DOHH2 (cell line): ENCODE results near the gene CD59.

ENCODE experiments used
- EZH2phosphoT487 ChIP-seq: fragments of 200-600 bp; sonication (generic); IDR thresholded peaks from 2 replicates; pipeline ENCODE4 v1.6.1; 2017; ENCODE audit warnings: borderline replicate concordance, mild to moderate bottlenecking, antibody characterized with exemption, low read length, moderate library complexity, mixed read lengths
- TF ChIP-seq, protein P1 (sequence below): fragments of 200-600 bp; sonication (generic); IDR thresholded peaks from one replicate; pipeline ENCODE4 v1.5.1; 2014; ENCODE audit warnings: antibody characterized with exemption, mild to moderate bottlenecking, low read depth, low read length; ENCODE audit not compliant: poor library complexity, severe bottlenecking

DNA sequence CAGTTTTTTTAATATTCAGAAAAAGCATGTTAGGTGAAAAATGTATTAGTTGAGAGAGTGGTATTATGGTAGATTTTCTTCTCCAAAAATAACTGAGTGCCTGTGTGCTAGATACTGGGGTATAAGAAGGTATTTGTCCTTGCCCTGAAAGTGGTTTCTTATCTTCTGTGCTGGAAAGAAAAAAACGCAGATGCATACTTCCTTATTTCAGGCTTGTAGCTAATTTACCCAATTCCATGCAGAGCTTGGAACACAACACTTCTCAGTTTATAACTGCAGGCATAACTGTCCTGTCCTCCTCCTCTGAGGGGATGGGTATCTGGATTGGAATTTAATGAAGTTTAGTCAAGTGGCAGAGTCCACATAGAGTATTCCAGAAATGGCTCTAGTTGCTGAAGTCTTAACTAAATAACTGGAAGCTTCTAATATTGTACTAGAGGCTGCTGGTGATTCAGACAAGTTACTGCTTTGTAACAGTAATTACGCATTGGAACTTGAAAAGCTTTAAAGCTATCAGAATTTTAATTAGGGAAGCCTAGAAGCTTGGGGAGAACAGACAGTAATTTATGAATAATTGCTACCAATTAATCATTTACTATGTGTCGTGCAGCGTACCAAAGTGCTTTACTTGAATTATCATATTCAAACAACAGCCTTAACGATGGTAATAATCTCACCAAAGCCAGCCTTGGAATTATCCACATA is 22.9 kb downstream of the CD59 start:
- TF ChIP-seq, protein P1, sequence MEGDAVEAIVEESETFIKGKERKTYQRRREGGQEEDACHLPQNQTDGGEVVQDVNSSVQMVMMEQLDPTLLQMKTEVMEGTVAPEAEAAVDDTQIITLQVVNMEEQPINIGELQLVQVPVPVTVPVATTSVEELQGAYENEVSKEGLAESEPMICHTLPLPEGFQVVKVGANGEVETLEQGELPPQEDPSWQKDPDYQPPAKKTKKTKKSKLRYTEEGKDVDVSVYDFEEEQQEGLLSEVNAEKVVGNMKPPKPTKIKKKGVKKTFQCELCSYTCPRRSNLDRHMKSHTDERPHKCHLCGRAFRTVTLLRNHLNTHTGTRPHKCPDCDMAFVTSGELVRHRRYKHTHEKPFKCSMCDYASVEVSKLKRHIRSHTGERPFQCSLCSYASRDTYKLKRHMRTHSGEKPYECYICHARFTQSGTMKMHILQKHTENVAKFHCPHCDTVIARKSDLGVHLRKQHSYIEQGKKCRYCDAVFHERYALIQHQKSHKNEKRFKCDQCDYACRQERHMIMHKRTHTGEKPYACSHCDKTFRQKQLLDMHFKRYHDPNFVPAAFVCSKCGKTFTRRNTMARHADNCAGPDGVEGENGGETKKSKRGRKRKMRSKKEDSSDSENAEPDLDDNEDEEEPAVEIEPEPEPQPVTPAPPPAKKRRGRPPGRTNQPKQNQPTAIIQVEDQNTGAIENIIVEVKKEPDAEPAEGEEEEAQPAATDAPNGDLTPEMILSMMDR: no peak
- no peak for TF ChIP-seq EZH2phosphoT487
